ENCODE results near the gene TUBB2B. TPM values are rescaled to one million over a fixed set of nuclear protein-coding genes. Genes with fewer than 3 reads are reported as not detected.

Gene TUBB2B
- total RNA-seq, result 1 to 10 TPM in 4 of 6 donors, under 1 TPM in 1, not detected in 1; 0.67 to 4.1 (median 1.7) TPM

GRCh38 chr6:3227363-3228045 is at the start of gene TUBB2B:
TUBB2B (minus strand) TSS chr6:3227653; CDS start chr6:3227543, 110 bp downstream.
- no peak for TF ChIP-seq EP300 (IDR thresholded peaks at IDR 0.05)
- TF ChIP-seq CTCF (IDR thresholded peaks at IDR 0.05), result no peak
- TF ChIP-seq POLR2A (IDR thresholded peaks at IDR 0.05), result no peak
- TF ChIP-seq POLR2AphosphoS5 (IDR thresholded peaks at IDR 0.05), result no peak
- no peaks in the 10 kb centered on the region for H3K36me3 ChIP-seq
- peak in 1 of 2 donors; percentile 85 for DNase-seq
- peak in 1 of 2 donors; percentile 79 for ATAC-seq (ENCODE audit: low FRiP score in 2 of 2)
- H3K27me3 ChIP-seq, result peaks cover 11 to 56% (median 31%) of the 10 kb centered on the region in 4 donors
- no peaks in the 10 kb centered on the region for H3K9me3 ChIP-seq
- H3K27ac ChIP-seq, result no peak within 1 kb of the TSS
- H3K4me1 ChIP-seq, result peaks cover 48 to 60% (median 52%) of the 10 kb centered on the region in 4 donors
- WGBS, 2 donors, result 1 to 3% methylated on average over 12 to 47 of the region's 66 CpGs
- peak within 1 kb of the TSS in 3 of 4 donors; percentile 20 to 38 (median 24) for H3K4me3 ChIP-seq

- H3K4me3 ChIP-seq, result no peak overlapping the region
- 86 to 87% methylated on average over 12 of the region's 12 CpGs for WGBS, 2 donors
These were observed 49.8 kb upstream of the TUBB2B start for GRCh38 chr6:3277251-3277650.

DNA sequence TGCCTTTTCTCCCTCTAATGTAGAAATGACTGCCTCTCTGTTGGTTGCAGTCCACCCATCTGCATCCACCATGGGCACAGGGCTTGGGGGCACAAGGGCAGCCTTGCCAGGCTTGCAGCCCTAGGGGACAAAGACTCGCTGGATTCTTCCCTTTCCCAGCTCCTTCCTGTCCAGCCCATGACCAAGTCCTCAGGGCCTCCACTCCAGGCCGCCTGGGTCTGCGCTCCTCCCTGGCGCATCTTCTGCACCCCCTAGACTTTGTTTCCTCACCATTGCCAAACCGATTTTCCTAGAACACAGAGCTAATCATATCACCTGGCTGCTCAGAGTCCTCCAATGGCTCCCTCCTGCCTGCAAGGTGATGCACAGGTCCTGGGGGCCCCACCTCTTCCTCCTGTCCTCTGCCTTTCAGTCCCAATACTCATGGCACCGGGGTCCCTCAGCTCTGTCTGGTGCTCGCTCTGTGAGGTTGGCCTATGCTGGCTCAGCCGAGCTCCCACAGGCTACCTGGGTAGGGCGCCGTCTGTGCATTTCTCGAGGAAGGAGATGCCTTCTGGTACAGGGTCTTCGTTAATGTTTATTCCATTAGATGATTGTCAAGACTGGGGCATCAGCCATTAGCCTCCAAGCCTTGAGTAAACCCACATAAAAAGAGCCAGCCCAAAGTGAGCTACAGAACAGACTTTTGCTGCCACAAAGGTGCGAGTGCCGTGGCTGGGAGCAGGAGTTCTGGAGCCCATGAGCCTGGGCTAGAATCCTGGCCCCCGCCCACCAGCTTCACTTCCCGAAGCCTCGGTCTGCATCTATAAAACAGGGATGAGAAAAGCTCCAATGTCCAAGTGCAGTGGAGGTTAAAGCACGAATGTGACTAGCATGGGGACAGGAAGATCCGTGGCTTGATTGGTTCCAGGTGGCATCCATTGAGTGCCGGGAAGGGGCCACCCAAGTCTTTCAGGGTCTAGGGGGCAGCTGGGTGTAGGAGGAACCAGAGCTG is 49.0 kb upstream of the TUBB2B start:
- H3K27ac ChIP-seq, result no peak overlapping the region
- 84 to 90% methylated on average over 13 to 20 of the region's 20 CpGs for WGBS, 2 donors
- no peak for DNase-seq

More at GRCh38 chr6:3277251-3277650, 49.8 kb upstream of the TUBB2B start:
- Histone ChIP-seq H3K4me1 (peaks cover 5 to 13% (median 12%) of the 10 kb centered on the region in 4 donors), H3K27ac (no peak overlapping the region), H3K27me3 (no peaks in the 10 kb centered on the region), H3K9me3 (no peaks in the 10 kb centered on the region), H3K36me3 (peaks cover 0 to 12% (median 11%) of the 10 kb centered on the region in 4 donors)
- ATAC-seq (ENCODE audit: low FRiP score in 2 of 2), result no peak
- TF ChIP-seq CTCF (IDR thresholded peaks at IDR 0.05), result no peak
- TF ChIP-seq POLR2AphosphoS5 (IDR thresholded peaks at IDR 0.05), result no peak
- TF ChIP-seq POLR2A (IDR thresholded peaks at IDR 0.05), result no peak
- TF ChIP-seq EP300 (IDR thresholded peaks at IDR 0.05), result no peak
- no peak for DNase-seq

More for the DNA sequence above, 49.0 kb upstream of the TUBB2B start:
- no peak overlapping the region for H3K4me3 ChIP-seq
- peaks cover 3 to 5% (median 4%) of the 10 kb centered on the region in 4 donors for H3K4me1 ChIP-seq
- H3K27me3 ChIP-seq, result no peaks in the 10 kb centered on the region
- H3K36me3 ChIP-seq, result peaks cover 0 to 20% (median 19%) of the 10 kb centered on the region in 4 donors
- no peak for ATAC-seq (ENCODE audit: low FRiP score in 2 of 2)
- no peaks in the 10 kb centered on the region for H3K9me3 ChIP-seq
- no peak for TF ChIP-seq POLR2AphosphoS5 (IDR thresholded peaks at IDR 0.05)
- no peak for TF ChIP-seq CTCF (IDR thresholded peaks at IDR 0.05)
- no peak for TF ChIP-seq POLR2A (IDR thresholded peaks at IDR 0.05)
- no peak for TF ChIP-seq EP300 (IDR thresholded peaks at IDR 0.05)

Measured in upper lobe of left lung (tissue), 6 donors.